ENCODE results near the gene CSH1.
"Not testable (repeated sequence)": the region's sequence is repeated elsewhere in the genome, so short reads cannot be mapped to it uniquely, and the experiment has no call there.

The CSH1 gene

DNA sequence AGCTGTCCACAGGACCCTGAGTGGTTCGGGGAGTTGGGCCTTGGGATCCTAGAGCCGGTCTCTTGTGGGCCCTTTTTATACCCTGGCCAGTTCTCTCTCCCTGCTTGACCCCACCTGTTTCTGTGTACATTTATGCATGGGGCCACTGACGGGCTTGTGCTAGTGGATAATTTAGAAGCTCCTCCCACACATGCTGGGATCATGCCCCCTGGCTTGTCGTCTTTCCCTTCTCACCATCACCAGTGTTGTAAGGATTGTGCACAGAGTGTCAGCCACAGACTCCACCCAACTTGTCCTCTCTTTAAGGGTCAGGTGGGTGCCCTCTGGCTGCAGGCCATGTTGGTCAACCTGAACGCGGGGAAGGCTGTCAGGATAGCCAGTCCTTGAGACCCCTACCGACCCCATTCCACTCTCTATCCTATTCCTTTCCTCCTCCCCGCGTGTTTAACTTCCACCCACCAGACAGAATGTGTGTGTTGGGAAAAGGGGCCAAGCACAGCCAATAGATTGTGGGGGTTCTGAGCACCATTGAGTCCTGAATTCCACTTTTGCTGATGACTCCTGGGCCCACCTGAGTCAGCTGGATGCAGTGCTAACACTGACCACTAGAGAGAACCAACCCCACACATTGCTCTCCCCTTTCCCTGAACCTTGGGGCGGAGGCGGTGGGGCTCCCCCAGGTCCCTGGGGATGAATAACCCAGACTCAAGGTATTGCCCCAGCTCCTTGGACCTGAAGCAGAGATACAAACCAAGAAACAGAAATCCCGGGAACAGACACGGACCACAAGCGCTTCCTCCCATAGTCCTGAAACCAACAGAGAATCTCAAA lies at the start of gene CSH1:
TSS of gene CSH1 (minus strand) at position 51 of the 831 bp plus-strand sequence. CDS start 63 bp downstream, outside the sequence.
- not testable (repeated sequence) for DNase-seq (ENCODE audit: low spot score)

- DNase-seq (ENCODE audit: low spot score): no peak
These were observed 49.5 kb upstream of the CSH1 start for GRCh38 chr17:63945784-63946439.

- no peak for DNase-seq (ENCODE audit: low spot score)
These were observed 48.5 kb upstream of the CSH1 start for GRCh38 chr17:63944736-63945499.

- DNase-seq (ENCODE audit: low spot score): no peak
These were observed 47.4 kb upstream of the CSH1 start for GRCh38 chr17:63943745-63944144.

- no peak for DNase-seq (ENCODE audit: low spot score)
These were observed 46.1 kb upstream of the CSH1 start for GRCh38 chr17:63942309-63942985.

DNA sequence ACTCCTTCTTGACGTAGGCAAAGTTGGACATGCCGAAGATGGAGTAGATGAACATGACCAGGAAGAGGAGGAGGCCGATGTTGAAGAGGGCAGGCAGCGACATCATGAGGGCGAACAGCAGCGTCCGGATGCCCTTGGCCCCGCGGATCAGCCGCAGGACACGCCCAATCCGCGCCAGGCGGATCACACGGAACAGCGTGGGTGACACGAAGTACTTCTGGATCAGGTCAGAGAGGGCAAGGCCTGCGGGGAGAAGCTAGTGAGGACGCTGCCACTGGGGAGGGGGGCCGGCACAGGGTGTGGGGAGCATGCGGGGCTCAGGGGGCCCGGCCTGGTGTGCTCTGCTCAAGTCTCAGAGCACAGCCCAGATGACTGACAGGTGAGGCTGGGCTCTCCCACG lies 45.4 kb upstream of the CSH1 start:
- no peak for DNase-seq (ENCODE audit: low spot score)

- DNase-seq (ENCODE audit: low spot score): no peak
These were observed 44.8 kb upstream of the CSH1 start for GRCh38 chr17:63941162-63941561.

DNA sequence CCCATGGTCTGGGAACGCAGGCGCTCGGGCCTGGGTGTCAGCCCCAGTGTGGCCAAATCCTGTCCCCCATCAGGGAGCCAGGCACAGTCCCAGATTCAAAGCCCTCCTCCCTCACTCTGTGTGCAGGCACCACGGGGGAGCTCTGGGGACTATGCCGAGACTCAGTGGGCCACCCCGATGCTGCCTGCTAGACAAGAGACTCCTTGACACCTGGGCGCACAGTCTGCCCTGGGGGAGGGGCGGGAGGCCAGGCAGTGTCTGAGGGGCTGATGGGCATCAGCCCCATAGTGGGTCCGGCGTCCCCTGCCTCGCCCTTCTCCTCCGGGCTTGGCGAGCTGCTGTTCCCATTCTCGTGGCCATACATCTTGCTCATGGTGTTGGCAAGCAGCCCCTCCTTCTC lies 44.2 kb upstream of the CSH1 start:
- DNase-seq (ENCODE audit: low spot score): no peak

DNA sequence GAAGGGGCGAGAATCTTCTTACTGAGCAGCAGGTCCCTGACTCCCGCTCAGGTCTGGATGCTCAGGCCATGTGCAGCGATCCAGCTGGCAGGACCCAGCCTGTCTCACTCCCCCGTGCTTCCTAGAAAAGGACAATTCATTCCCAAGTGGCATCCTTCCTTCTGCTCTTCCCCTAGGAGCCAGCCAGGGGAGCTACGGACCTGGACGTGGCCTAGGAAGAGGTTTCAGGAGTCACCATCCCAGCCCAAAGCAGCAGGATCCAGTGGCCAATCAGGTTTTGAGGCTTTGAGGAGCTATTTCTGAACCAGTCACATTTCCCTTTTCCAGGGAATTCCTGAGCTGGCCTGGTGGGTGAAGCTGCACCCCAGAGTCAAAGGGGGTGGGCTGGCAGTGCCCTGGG lies 43.5 kb upstream of the CSH1 start:
- DNase-seq (ENCODE audit: low spot score): no peak

DNA sequence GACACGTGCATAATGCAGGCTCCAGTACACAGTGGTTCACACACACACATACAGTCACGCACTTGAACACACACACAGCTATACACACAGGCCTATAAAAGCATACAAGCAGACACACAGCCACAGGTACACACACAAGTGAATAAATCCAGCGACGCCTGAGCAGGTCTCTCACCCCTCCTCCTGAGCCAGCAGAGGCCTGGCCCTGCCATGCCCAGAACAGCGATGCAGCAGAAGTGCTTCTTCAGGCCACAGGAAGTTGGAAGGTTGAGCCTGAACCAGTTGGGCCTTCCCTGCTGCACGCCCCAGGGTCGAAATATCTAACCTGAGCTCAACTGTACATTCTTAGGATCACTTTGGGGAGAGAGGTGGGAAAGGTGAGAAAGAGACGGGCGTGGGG lies 43.0 kb upstream of the CSH1 start:
- DNase-seq (ENCODE audit: low spot score): no peak

GRCh38 chr17:63937920-63938319 lies 41.5 kb upstream of the CSH1 start:
- DNase-seq (ENCODE audit: low spot score): no peak

DNA sequence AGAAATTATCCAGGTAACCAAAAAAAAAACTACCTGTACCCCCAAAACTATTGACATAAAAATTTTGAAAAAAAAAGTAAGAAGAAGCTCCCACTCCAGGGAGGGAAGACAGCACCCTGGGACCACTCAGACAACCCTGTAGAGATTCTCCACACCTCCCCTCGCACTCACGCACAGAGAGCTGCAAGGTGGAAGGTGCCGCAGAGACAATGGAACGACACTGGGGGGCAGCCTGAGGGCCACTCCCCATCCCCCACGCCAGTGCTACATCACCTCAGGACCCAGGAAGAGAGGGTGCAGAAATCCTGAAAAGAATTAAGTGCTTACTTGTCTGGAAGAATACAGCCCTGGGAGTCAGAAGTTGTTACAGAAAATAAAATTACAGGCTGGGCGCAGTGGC lies 40.9 kb upstream of the CSH1 start:
- no peak for DNase-seq (ENCODE audit: low spot score)

- no peak for DNase-seq (ENCODE audit: low spot score)
These were observed 38.1 kb upstream of the CSH1 start for GRCh38 chr17:63934183-63935112.

DNA sequence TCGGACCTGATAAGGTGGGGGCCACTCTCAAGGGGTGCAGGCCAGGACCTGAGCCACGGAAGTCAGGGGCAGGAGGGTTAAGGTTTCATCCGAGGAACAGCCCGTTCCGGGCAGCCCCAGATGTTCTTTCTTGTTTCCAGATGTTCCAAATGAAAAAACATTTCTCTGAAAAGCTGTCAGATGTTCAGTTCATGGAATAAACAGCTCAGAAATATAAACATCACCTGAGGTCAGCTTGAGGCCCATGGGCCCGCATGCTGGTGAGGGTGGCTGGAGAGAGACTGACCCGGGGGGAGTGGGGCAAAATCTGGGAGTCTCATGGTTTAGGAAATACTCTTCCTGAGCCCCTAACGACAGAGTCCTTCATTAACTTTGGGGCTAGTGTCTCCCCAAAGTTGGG lies 37.2 kb upstream of the CSH1 start:
- DNase-seq (ENCODE audit: low spot score): no peak

GRCh38 chr17:63932721-63933120 lies 36.3 kb upstream of the CSH1 start:
- DNase-seq (ENCODE audit: low spot score): no peak

GRCh38 chr17:63931981-63932561 lies 35.7 kb upstream of the CSH1 start, which contains the start of gene CD79B:
CD79B (minus strand) TSS chr17:63932331; CDS start chr17:63932261, 70 bp downstream.
- no peak for DNase-seq (ENCODE audit: low spot score)

DNA sequence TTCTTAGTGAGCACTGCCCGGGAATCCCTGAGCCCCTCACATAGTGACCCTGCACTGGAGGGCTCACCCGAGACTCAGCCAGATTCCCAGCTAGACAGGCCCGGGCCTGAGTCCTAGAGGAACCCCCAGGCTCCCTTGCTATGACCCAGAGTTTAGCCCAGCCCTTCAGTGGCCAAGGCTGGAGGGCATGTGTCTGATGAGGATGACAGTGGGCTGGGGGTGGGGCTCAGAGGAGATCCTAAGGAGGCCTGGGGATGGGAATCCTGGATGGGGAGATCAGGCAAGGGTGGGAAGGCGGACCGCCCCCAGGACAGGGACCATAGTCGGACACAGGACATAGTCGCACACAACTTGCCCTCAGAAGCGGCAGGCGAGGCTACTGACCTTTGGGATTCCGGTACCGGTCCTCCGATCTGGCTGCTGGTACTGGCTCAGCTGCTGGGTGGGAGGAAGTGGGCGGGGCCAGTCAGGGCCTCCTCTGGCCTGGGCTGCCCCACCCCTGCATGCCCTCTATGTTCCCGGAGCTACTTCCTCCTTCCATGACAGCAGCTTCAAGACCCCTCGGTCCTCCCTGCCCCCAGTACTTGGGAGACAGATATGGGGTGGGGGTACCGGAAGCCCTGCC lies 34.7 kb upstream of the CSH1 start:
- DNase-seq (ENCODE audit: low spot score): no peak

- no peak for DNase-seq (ENCODE audit: low spot score)
These were observed 33.7 kb upstream of the CSH1 start for GRCh38 chr17:63929860-63930766.

All from left forelimb (tissue), 1 donor.